Endothelial cell (in vitro differentiated cells): ENCODE data around the gene FAXDC2. TPM values are rescaled to one million over a fixed set of nuclear protein-coding genes. Genes with fewer than 3 reads are reported as not detected.

Source experiments
- DNase-seq: peaks from one replicate; pipeline ENCODE4 v3.0.0; 2021; ENCODE audit warnings: low spot score
- H3K27ac Mint-ChIP-seq: one replicate; pipeline ENCODE4 v1.8.0; 2021; ENCODE audit warnings: mixed read lengths, inconsistent platforms; ENCODE audit not compliant: unreplicated experiment
- H3K27me3 Mint-ChIP-seq: one replicate; pipeline ENCODE4 v1.8.0; 2021; ENCODE audit warnings: mild to moderate bottlenecking, moderate library complexity, mixed read lengths, inconsistent platforms; ENCODE audit not compliant: unreplicated experiment
- H3K36me3 Mint-ChIP-seq: one replicate; pipeline ENCODE4 v1.8.0; 2021; ENCODE audit warnings: mild to moderate bottlenecking, low read depth, mixed read lengths, inconsistent platforms; ENCODE audit not compliant: unreplicated experiment
- H3K4me1 Mint-ChIP-seq: one replicate; pipeline ENCODE4 v1.8.0; 2021; ENCODE audit warnings: mild to moderate bottlenecking, mixed read lengths, inconsistent platforms; ENCODE audit not compliant: unreplicated experiment
- H3K4me3 Mint-ChIP-seq: one replicate; pipeline ENCODE4 v1.8.0; 2021; ENCODE audit warnings: mild to moderate bottlenecking, mixed read lengths, inconsistent platforms; ENCODE audit not compliant: unreplicated experiment
- H3K9me3 Mint-ChIP-seq: one replicate; pipeline ENCODE4 v1.8.0; 2021; ENCODE audit warnings: mixed read lengths, inconsistent platforms; ENCODE audit not compliant: unreplicated experiment
- total RNA-seq: library from RNA; stranded (reverse); fragmentation: NEBNext Ultra II Directional; extraction: Animal tissue kit (Norgen Biotek cat#: 25700); gene quantifications from one replicate; pipeline ENCODE4 v1.2.1, GENCODE V29; 2021; ENCODE audit not compliant: unreplicated experiment
- TF ChIP-seq, protein P1 (sequence below): fragments of 200-600 bp; sonication (generic); IDR thresholded peaks from one replicate; pipeline ENCODE4 v1.5.0; 2021; ENCODE audit warnings: antibody characterized with exemption; ENCODE audit not compliant: unreplicated experiment

Gene FAXDC2
- total RNA-seq, 1 donor from 2014 or later, result 9.3 TPM

- Mint-ChIP-seq H3K27ac (peak within 1 kb of the TSS; percentile 96), H3K4me1 (peaks cover 38% of the 10 kb centered on the region), H3K36me3 (no peaks in the 10 kb centered on the region), H3K9me3 (no peaks in the 10 kb centered on the region), H3K4me3 (peak within 1 kb of the TSS; percentile 95), H3K27me3 (peaks cover 18% of the 10 kb centered on the region)
- TF ChIP-seq, protein P1, sequence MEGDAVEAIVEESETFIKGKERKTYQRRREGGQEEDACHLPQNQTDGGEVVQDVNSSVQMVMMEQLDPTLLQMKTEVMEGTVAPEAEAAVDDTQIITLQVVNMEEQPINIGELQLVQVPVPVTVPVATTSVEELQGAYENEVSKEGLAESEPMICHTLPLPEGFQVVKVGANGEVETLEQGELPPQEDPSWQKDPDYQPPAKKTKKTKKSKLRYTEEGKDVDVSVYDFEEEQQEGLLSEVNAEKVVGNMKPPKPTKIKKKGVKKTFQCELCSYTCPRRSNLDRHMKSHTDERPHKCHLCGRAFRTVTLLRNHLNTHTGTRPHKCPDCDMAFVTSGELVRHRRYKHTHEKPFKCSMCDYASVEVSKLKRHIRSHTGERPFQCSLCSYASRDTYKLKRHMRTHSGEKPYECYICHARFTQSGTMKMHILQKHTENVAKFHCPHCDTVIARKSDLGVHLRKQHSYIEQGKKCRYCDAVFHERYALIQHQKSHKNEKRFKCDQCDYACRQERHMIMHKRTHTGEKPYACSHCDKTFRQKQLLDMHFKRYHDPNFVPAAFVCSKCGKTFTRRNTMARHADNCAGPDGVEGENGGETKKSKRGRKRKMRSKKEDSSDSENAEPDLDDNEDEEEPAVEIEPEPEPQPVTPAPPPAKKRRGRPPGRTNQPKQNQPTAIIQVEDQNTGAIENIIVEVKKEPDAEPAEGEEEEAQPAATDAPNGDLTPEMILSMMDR, result no peak
- DNase-seq, result peak; percentile 97
Measured at GRCh38 chr5:154858297-154858971, 8.0 kb upstream of the FAXDC2 start, which contains the start of gene CNOT8. Gene CNOT8, plus strand, starts transcription at chr5:154858627. Its CDS starts 4,652 bp downstream, at chr5:154863279.

- TF ChIP-seq, protein P1, result no peak
- Mint-ChIP-seq H3K9me3 (no peaks in the 10 kb centered on the region), H3K27ac (peak overlapping the region; percentile 96), H3K27me3 (peaks cover 18% of the 10 kb centered on the region), H3K4me1 (peaks cover 38% of the 10 kb centered on the region), H3K36me3 (no peaks in the 10 kb centered on the region), H3K4me3 (peak overlapping the region; percentile 95)
- DNase-seq, result peak; percentile 87
Measured at GRCh38 chr5:154857530-154858296, 7.3 kb upstream of the FAXDC2 start.

DNA sequence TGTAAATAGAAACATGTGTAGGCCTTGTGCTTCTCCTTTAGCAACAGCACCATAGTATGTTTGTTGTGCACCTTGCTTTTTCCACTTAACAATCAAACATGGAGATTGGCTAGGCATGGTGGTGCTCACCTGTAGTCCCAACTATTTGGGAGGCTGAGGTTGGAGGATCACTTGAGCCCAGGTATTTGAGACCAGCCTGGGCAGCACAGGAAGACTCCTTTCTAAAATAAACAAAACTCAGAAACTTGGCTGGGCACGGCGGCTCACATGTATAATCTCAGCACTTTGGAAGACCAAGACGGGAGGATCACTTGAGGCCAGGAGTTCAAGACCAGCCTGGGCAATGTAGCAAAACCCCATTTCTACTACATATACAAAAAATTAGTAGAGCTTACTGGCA is 948 bp upstream of the FAXDC2 start:
- Mint-ChIP-seq H3K9me3 (no peaks in the 10 kb centered on the region), H3K27me3 (peaks cover 8% of the 10 kb centered on the region), H3K4me1 (peaks cover 32% of the 10 kb centered on the region), H3K27ac (peak overlapping the region; percentile 95), H3K4me3 (no peak overlapping the region), H3K36me3 (no peaks in the 10 kb centered on the region)
- TF ChIP-seq, protein P1, result no peak
- DNase-seq, result no peak

DNA sequence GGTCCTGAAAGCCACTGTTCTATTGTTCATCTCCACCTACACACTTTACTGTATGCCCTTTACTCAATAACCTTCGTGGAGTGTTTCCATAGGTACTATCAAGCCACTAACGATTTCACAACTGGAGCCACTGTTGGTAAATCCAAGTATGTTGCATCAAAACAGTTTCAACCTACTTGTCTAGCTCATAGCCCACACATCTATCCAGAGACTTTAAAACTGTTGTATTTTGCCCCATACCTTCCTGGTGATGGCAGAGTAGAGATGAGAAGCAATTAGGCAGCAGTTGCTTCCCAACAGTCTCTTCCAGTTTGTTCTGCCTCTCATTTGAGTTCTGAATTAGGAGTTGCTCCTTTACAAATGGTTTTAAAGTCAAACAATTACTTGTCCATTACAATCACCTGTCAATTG is 607 bp downstream of the FAXDC2 start:
- Mint-ChIP-seq H3K4me1 (peaks cover 36% of the 10 kb centered on the region), H3K9me3 (no peaks in the 10 kb centered on the region), H3K36me3 (no peaks in the 10 kb centered on the region), H3K27ac (peak overlapping the region; percentile 95), H3K4me3 (peak overlapping the region; percentile 92), H3K27me3 (peaks cover 5% of the 10 kb centered on the region)
- TF ChIP-seq, protein P1, result no peak
- DNase-seq, result no peak
